ENCODE measurements around the gene SHANK1.
"Not testable (repeated sequence)": the region's sequence is repeated elsewhere in the genome, so short reads cannot be mapped to it uniquely, and the experiment has no call there.

Gene SHANK1

DNA sequence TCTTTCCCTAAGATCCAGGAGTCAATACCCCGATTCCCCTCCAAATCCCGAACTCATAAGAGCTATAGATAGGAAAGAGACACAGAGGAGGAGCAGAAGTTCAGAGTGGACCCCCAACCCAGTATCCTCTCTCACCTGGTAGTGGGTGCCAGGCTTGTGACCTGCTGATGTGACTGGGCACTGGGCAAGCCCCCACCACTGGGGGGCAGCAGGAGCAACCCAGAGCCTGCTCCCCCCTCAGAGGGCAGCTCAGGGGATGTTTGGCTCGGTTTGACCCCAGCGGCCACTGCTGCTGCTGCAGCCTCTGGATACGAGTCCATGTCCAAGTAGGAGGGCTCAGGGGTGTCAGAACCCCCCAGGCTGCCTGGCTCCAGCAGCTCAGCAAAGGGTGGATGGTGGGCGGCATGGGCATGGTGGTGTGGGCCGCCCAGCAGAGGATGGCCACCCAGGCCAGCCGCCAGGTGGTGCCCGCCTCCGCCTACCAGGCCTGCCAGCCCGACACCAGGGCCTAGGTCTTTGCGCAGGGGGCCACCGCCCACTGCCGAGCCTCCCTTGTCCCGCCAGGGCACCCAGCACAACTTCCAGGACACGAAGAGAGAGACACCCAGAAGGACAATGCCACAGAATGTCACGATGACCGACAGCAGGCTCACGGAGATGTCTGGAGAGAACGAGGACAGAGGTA, 87.3 kb downstream of the SHANK1 start:
- no peak for DNase-seq

DNA sequence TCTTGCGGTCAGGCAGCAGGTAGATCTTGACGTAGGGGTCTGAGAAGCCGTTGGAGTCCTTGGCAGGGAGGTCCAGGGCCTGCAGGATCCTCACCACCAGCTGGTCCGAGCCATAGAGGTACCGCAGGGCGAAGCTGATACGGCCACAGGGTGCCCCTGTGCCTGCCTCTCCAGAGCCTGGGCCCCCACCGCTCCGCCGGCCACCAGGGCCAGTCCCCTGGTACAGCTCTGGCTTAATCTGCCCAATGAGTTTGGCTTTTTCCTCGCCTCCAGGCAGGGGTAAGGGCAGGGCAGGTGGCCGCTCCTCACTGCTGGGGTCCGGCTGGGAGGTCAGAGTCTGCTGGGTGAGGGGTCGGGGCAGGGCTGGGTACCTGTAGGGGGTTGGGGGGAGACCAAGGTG, 89.8 kb downstream of the SHANK1 start:
- DNase-seq, result no peak

DNA sequence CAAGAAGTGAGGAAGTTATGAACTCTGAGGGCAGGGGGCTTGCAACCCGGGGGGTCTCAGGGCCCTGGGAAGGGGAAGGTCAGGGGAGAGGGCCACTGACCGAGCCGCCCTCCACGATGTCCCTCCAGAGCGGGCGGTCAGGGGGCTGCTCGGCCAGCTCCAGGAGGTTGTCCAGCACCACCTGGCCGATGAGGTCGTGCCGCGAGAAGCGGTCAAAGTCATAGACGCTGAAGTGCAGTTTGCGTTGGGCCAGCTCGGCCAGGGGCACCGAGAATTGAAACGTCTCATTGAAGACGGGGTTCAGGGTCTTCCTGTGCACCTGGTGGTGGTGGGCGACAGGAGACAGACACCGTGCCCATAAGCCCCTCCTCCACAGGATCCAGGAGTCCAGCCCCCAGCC, 90.4 kb downstream of the SHANK1 start:
- no peak for DNase-seq

DNA sequence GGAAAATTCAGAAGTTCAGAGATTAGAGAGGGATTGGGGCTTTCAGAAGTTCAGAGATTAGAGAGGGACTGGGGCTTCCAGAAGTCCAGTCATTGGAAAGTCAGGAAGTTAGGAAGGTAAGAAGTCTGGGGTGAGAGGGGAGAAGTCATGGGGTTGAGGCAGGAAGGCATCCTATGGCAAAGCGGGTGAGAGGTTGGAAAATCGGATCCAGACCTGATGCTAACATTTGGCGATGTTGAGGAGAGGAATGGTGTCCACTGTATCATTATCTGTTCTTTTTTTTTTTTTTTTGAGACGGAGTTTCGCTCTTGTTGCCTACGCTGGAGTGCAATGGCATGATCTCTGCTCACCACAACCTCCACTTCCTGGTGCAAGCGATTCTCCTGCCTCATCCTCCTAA, 91.1 kb downstream of the SHANK1 start:
- no peak for DNase-seq

GRCh38 chr19:50628146-50628545, 91.5 kb downstream of the SHANK1 start:
- no peak for DNase-seq

- no peak for DNase-seq
Measured at GRCh38 chr19:50626795-50627194, 92.8 kb downstream of the SHANK1 start.

- no peak for DNase-seq
Measured at GRCh38 chr19:50626011-50626410, 93.6 kb downstream of the SHANK1 start.

- DNase-seq, result no peak
Measured at GRCh38 chr19:50624949-50625600, 94.5 kb downstream of the SHANK1 start.

DNA sequence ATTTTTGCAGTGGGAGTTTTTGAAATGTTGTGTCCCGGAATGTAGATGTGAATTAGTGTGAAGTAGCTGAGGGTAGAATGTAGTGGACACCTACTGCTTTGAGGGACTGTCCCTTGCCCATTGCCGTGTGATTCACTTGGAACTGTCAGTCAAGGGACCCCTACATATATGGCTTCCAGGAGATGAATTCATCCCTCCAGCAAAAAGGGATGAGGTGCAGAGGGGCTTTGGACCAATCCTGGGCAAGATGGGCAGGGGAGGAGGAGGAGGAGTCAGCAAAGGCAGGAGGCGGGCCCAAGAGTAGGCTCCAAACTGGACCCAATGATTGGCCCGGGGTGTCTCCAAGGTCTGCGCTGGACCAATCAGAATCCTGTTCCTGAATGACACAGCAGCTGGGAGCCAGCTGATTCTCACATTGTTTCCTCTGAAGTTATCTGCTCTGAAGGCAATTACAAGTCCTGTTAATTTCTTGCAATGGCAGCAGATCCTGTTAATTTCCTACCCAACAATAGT, 99.2 kb downstream of the SHANK1 start:
- DNase-seq, result not testable (repeated sequence)

DNA sequence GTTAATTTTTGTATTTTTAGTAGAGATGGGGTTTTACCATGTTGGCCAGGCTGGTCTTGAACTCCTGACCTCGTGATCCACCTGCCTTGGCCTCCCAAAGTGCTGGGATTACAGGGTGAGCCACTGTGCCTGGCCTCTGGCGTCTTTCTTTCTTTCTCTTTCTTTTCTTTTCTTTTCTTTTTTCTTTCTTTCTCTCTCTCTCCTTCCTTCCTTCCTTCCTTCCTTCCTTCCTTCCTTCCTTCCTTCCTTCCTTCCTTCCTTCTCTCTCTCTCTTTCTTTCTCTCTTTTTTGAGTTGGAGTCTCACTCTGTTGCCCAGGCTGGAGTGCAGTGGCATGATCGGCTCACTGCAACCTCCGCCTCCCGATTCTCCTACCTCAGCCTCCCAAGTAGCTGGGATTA, 100.4 kb downstream of the SHANK1 start:
- DNase-seq, result not testable (repeated sequence)

DNA sequence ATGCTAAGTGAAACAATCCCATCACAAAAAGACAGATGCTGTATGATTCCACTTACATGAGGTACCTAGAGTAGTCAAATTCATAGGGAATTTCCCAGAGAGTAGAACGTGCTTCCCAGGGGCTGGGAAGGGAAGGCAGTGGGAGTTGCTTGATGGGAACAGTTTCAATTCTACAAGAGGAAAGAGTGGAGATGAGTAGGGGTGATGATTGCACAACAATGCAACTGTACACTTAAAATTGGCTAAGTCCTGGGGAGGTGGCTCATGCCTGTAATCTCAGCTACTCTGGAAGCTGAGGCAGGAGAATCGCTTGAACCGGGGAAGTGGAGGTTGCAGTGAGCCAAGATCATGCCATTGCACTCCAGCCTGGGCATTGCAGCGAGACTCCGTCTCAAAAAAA, 101.2 kb downstream of the SHANK1 start:
- DNase-seq, result not testable (repeated sequence)

GRCh38 chr19:50612504-50613404, 106.8 kb downstream of the SHANK1 start:
- DNase-seq, result not testable (repeated sequence)

Measured in DMS 273 treated with DMSO at 0.1 percent for 48 hours (cell line).